Adrenal gland (tissue), 12 donors: ENCODE data around the gene SEMA5A. TPM values are rescaled to one million over a fixed set of nuclear protein-coding genes. Genes with fewer than 3 reads are reported as not detected.

ENCODE experiments used
- DNase-seq, 7 donors: peaks; one replicate each; pipeline ENCODE4 v3.0.0-alpha.2; 2019 to 2020
- H3K27ac ChIP-seq, 5 donors: fragments of 200-600 bp; sonication (generic) in 4 of 5; 1 replicate in 3 of 5; 2 replicates in 2 of 5; pipeline versions ENCODE4 v1.5.1 to v1.8.0; 2016 to 2020; ENCODE audit warnings: mild to moderate bottlenecking in 1 of 5
- H3K27me3 ChIP-seq: fragments of 200-600 bp; 2 replicates; pipeline ENCODE4 v1.8.0; 2021
- H3K36me3 ChIP-seq, 2 donors: fragments of 200-600 bp; replicated peaks in 1 of 2; 1 replicate in 1 of 2; 2 replicates in 1 of 2; pipeline versions ENCODE4 v1.5.1 to v1.8.0; 2018 to 2022
- H3K4me1 ChIP-seq, 2 donors: fragments of 200-600 bp; replicated peaks in 1 of 2; 1 replicate in 1 of 2; 2 replicates in 1 of 2; pipeline versions ENCODE4 v1.5.1 to v1.8.0; 2018 to 2021
- H3K4me3 ChIP-seq, 4 donors: fragments of 200-600 bp; sonication (generic) in 3 of 4; one replicate each; pipeline ENCODE4 v1.5.1; 2016 to 2018
- H3K9me3 ChIP-seq, 3 donors: fragments of 200-600 bp; sonication (generic) in 1 of 3; replicated peaks in 1 of 3; 1 replicate in 2 of 3; 2 replicates in 1 of 3; pipeline versions ENCODE4 v1.5.1 to v1.8.0; 2016 to 2021
- CTCF ChIP-seq, 6 experiments: fragments of 450-650 bp in 4 of 6; fragments of 200-600 bp in 2 of 6; sonication (generic) in 1 of 6; IDR thresholded peaks; 1 replicate in 5 of 6; 2 replicates in 1 of 6; pipeline versions ENCODE4 v1.5.1 to v1.8.0; 2016 to 2021; ENCODE audit warnings: antibody characterized with exemption in 6 of 6, mild to moderate bottlenecking in 2 of 6, moderate library complexity in 1 of 6
- POLR2A ChIP-seq, 2 donors: fragments of 450-650 bp; IDR thresholded peaks; one replicate each; pipeline ENCODE4 v1.6.1; 2017; ENCODE audit warnings: antibody characterized with exemption in 2 of 2, mild to moderate bottlenecking in 2 of 2, moderate library complexity in 1 of 2
- whole genome bisulfite sequencing, 4 donors: extraction: QIAGEN DNeasy Blood & Tissue Kit in 2 of 4; methylation state at CpG; one replicate each; pipeline versions ENCODE4 v1.1.5 to v1.1.7; 2013 to 2017; 5-methylcytosine and 5-hydroxymethylcytosine counted together
- intact Hi-C, 2 donors: fragments of 100-400 bp; cut with DNase I; formaldehyde crosslinking; loops; one replicate each; pipeline versions ENCODE4 v1.14.1 to v1.15.0; 2022 to 2023
- polyA plus RNA-seq, 3 donors: library from polyadenylated mRNA; stranded (reverse); fragments of 200-250 nt in 2 of 3; fragments of 350-450 nt in 1 of 3; fragmentation: Illumina TruSeq in 1 of 3; extraction: RNeasy Lipid Tissue Mini Kit (QIAGEN cat#74804) in 1 of 3; gene quantifications; one replicate each; pipeline ENCODE4 v1.2.3, GENCODE V29; 2013 to 2014
- total RNA-seq, 9 donors: library from RNA; depleted of rRNA in 4 of 9; stranded (reverse); fragments of >200 nt in 4 of 9; fragments of 120-200 nt in 1 of 9; fragmentation: NEBNext Ultra II Directional in 1 of 9; extraction: Animal tissue kit (Norgen Biotek cat#: 25700) in 1 of 9; gene quantifications; one replicate each; pipeline versions ENCODE4 v1.1.0 to v1.2.4, GENCODE V29; 2013 to 2023
- donor health status: healthy with polysubstance abuse.
- donor health status: Bipolar disorder and iron deficiency.
- donor health status: DM: yes; HTN: yes; CAD: no.
- donor health status: DM: no; HTN: no; CAD: no.
- donor health status: DM: no; HTN: no; CAD: no.
- donor health status: DM: yes; HTN: yes; CAD: no.

Gene SEMA5A
- total and polyA plus RNA-seq, 12 donors: 0.40 to 6.0 (median 2.6) TPM

DNA sequence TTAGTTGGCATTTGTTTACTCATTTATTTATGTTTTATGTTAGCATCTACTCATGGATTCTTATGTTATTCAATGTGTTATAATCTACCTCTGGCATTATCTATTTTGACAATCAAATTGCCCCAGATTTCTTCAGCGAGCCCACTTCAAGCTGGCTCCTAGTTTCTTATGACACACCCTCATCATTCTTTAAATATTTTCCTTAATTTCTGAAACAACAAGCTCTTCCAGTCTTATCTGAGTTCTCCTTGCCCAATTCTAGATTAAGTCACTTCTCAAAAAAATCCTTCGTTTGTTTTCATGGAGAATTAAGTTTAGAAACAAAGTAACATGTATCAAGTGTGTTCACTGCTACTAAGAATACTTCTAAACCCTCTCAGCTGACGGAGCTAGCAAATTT is 229.8 kb downstream of the SEMA5A start:
- intact Hi-C loops: no loop called here
- Histone ChIP-seq H3K27ac (no peak overlapping the region), H3K4me3 (no peak overlapping the region), H3K9me3 (no peaks in the 10 kb centered on the region), H3K4me1 (no peaks in the 10 kb centered on the region), H3K36me3 (no peaks in the 10 kb centered on the region), H3K27me3 (no peaks in the 10 kb centered on the region)
- no peak for TF ChIP-seq POLR2A (IDR thresholded peaks at IDR 0.05)
- no peak for TF ChIP-seq CTCF (IDR thresholded peaks at IDR 0.05)
- WGBS, 4 donors: 60 to 73% (median 66%) methylated on average over 3 of the region's 3 CpGs
- no peak for DNase-seq

GRCh38 chr5:9314558-9314957 is 231.3 kb downstream of the SEMA5A start:
- no peaks in the 10 kb centered on the region for H3K27me3 ChIP-seq
- H3K9me3 ChIP-seq: no peaks in the 10 kb centered on the region
- no peak for TF ChIP-seq POLR2A (IDR thresholded peaks at IDR 0.05)
- TF ChIP-seq CTCF (IDR thresholded peaks at IDR 0.05): no peak
- no peak for DNase-seq
- no peaks in the 10 kb centered on the region for H3K4me1 ChIP-seq
- intact Hi-C loops: no loop called here
- H3K27ac ChIP-seq: no peak overlapping the region
- no peaks in the 10 kb centered on the region for H3K36me3 ChIP-seq
- 68 to 86% (median 78%) methylated on average over 6 of the region's 6 CpGs for WGBS, 4 donors
- H3K4me3 ChIP-seq: no peak overlapping the region

DNA sequence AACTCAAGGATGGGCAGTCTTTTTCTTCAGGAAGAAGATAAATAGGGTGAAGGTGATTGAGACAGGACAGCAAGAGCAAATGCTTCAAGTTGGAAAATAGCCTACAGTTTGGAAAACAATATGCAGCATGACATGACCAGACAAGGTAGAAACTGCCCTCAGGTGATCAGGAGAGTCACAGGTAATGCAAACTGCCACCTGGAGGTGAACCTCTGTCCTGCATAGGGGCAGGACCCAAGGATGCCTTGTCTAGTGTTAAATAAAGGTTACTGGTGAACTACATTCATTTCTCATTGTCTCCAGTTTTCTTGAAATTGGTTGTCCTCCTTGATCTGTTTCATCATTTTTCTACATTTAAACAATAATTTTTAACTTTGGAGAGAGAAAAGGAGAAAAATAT is 232.1 kb downstream of the SEMA5A start:
- Histone ChIP-seq H3K4me1 (no peaks in the 10 kb centered on the region), H3K36me3 (no peaks in the 10 kb centered on the region), H3K4me3 (no peak overlapping the region), H3K9me3 (no peaks in the 10 kb centered on the region), H3K27me3 (no peaks in the 10 kb centered on the region), H3K27ac (no peak overlapping the region)
- TF ChIP-seq POLR2A (IDR thresholded peaks at IDR 0.05) (no peak), CTCF (IDR thresholded peaks at IDR 0.05) (no peak)
- DNase-seq: no peak
- intact Hi-C loops: no loop called here

GRCh38 chr5:9307150-9307549 is 238.7 kb downstream of the SEMA5A start:
- no peaks in the 10 kb centered on the region for H3K4me1 ChIP-seq
- H3K27me3 ChIP-seq: no peaks in the 10 kb centered on the region
- H3K9me3 ChIP-seq: no peaks in the 10 kb centered on the region
- H3K36me3 ChIP-seq: no peaks in the 10 kb centered on the region
- DNase-seq: no peak
- no peak overlapping the region for H3K4me3 ChIP-seq
- no peak for TF ChIP-seq POLR2A (IDR thresholded peaks at IDR 0.05)
- TF ChIP-seq CTCF (IDR thresholded peaks at IDR 0.05): no peak
- intact Hi-C loops: no loop called here
- H3K27ac ChIP-seq: no peak overlapping the region
